Measurements from ENCODE around the gene CRISP1.

DNA sequence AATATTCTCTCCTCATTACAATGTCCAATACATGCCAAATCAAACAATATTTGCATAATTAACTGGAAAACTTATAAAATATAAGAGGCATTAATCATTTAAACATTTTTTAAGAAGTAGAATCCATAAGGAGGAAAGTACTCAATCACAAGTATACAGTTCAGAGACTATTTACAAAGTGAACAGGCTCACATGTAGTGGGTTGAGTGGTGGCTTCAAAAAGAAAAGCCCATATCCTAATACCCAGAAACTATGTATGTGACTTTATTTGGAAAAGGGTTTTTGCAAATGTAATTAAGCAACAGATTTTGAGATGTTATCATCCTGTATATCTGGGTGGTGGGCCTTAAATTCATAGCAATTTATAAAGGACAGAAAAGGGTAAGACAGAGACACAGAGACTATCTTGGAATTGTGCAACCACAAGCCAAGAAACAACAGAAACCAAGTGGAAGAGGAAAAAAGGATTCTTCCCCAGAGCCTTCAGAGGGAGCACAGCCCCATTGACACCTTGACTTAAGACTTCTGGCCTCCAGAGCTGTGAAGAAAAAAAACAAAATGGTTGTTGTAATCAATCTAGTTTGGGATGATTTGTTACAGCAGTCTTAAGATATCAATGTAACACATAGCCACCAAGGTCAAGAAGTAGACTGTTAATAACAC is 32.7 kb upstream of the CRISP1 start:
- TF ChIP-seq, protein P1, sequence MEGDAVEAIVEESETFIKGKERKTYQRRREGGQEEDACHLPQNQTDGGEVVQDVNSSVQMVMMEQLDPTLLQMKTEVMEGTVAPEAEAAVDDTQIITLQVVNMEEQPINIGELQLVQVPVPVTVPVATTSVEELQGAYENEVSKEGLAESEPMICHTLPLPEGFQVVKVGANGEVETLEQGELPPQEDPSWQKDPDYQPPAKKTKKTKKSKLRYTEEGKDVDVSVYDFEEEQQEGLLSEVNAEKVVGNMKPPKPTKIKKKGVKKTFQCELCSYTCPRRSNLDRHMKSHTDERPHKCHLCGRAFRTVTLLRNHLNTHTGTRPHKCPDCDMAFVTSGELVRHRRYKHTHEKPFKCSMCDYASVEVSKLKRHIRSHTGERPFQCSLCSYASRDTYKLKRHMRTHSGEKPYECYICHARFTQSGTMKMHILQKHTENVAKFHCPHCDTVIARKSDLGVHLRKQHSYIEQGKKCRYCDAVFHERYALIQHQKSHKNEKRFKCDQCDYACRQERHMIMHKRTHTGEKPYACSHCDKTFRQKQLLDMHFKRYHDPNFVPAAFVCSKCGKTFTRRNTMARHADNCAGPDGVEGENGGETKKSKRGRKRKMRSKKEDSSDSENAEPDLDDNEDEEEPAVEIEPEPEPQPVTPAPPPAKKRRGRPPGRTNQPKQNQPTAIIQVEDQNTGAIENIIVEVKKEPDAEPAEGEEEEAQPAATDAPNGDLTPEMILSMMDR (IDR thresholded peaks at IDR 0.05): no peak
- no peak for TF ChIP-seq POLR2A (IDR thresholded peaks at IDR 0.05)
- no peak for TF ChIP-seq EP300 (IDR thresholded peaks at IDR 0.05)
